H9 (cell line): ENCODE results near the gene DCTN3. TPM values are rescaled to one million over a fixed set of nuclear protein-coding genes. Genes with fewer than 3 reads are reported as not detected.
A peak's percentile ranks its signal among the peaks of the same experiment; 100 is the strongest.

ENCODE experiments used
- DNase-seq: peaks from one replicate; pipeline ENCODE4 v3.0.0-alpha.2; 2017
- H2AFZ ChIP-seq: one replicate; pipeline ENCODE4 v1.6.1; 2013; ENCODE audit warnings: mild to moderate bottlenecking, low read length, control low read depth, moderate library complexity
- H2AK5ac ChIP-seq: 2 replicates; pipeline ENCODE4 v1.6.1; 2013; ENCODE audit warnings: low read length, control low read depth, mixed read lengths; ENCODE audit not compliant: insufficient read length
- H2BK120ac ChIP-seq: one replicate; pipeline ENCODE4 v1.6.1; 2013; ENCODE audit warnings: low read depth, mild to moderate bottlenecking, low read length, control low read depth, inconsistent platforms; ENCODE audit not compliant: poor library complexity, severe bottlenecking
- H2BK12ac ChIP-seq: 2 replicates; pipeline ENCODE4 v1.6.1; 2013; ENCODE audit warnings: low read length, control low read depth, mixed read lengths, low read depth; ENCODE audit not compliant: insufficient read length
- H2BK15ac ChIP-seq: 2 replicates; pipeline ENCODE4 v1.6.1; 2013; ENCODE audit warnings: low read depth, low read length, control low read depth
- H2BK20ac ChIP-seq: one replicate; pipeline ENCODE4 v1.6.1; 2013; ENCODE audit warnings: low read depth, mild to moderate bottlenecking, low read length, control low read depth, inconsistent platforms; ENCODE audit not compliant: poor library complexity, severe bottlenecking
- H2BK5ac ChIP-seq: 2 replicates; pipeline ENCODE4 v1.6.1; 2013; ENCODE audit warnings: low read length, control low read depth, mixed read lengths; ENCODE audit not compliant: insufficient read length
- H3K14ac ChIP-seq: 2 replicates; pipeline ENCODE4 v1.6.1; 2013; ENCODE audit warnings: low read length, control low read depth; ENCODE audit not compliant: insufficient read depth
- H3K18ac ChIP-seq: 2 replicates; pipeline ENCODE4 v1.6.1; 2013; ENCODE audit warnings: low read depth, mild to moderate bottlenecking, mixed read lengths, low read length, control low read depth; ENCODE audit not compliant: insufficient read length
- H3K23ac ChIP-seq: 2 replicates; pipeline ENCODE4 v1.6.1; 2013; ENCODE audit warnings: low read length, control low read depth, mixed read lengths, low read depth; ENCODE audit not compliant: insufficient read length
- H3K23me2 ChIP-seq: 2 replicates; pipeline ENCODE4 v1.6.1; 2013; ENCODE audit warnings: low read depth, mild to moderate bottlenecking, mixed read lengths, low read length, control low read depth; ENCODE audit not compliant: insufficient read length, poor library complexity, severe bottlenecking
- H3K27ac ChIP-seq: 2 replicates; pipeline ENCODE4 v1.5.1; 2013; ENCODE audit warnings: low read length, control low read depth, mixed read lengths, low read depth; ENCODE audit not compliant: insufficient read length
- H3K27me3 ChIP-seq: 2 replicates; pipeline ENCODE4 v1.6.1; 2013; ENCODE audit warnings: low read length, control low read depth, inconsistent platforms; ENCODE audit not compliant: insufficient read depth
- H3K4ac ChIP-seq: 2 replicates; pipeline ENCODE4 v1.6.1; 2013; ENCODE audit warnings: low read depth, mild to moderate bottlenecking, control low read depth, inconsistent platforms, low read length, moderate library complexity
- H3K4me1 ChIP-seq: 2 replicates; pipeline ENCODE4 v1.6.1; 2013; ENCODE audit warnings: low read length, control low read depth, inconsistent platforms; ENCODE audit not compliant: insufficient read depth
- H3K4me2 ChIP-seq: 2 replicates; pipeline ENCODE4 v1.6.1; 2013; ENCODE audit warnings: low read length, control low read depth, mixed read lengths; ENCODE audit not compliant: insufficient read length, insufficient read depth
- H3K56ac ChIP-seq: 2 replicates; pipeline ENCODE4 v1.6.1; 2013; ENCODE audit warnings: low read depth, mild to moderate bottlenecking, mixed read lengths, low read length, control low read depth; ENCODE audit not compliant: insufficient read length
- H3K79me1 ChIP-seq: 2 replicates; pipeline ENCODE4 v1.6.1; 2013; ENCODE audit warnings: low read depth, mild to moderate bottlenecking, moderate library complexity, low read length, control low read depth, inconsistent platforms; ENCODE audit not compliant: insufficient read depth, poor library complexity, severe bottlenecking
- H3K79me2 ChIP-seq: 2 replicates; pipeline ENCODE4 v1.6.1; 2013; ENCODE audit warnings: low read length, control low read depth, inconsistent platforms; ENCODE audit not compliant: insufficient read depth
- H3K9ac ChIP-seq: 2 replicates; pipeline ENCODE4 v1.6.1; 2013; ENCODE audit warnings: low read length, control low read depth, mixed read lengths; ENCODE audit not compliant: insufficient read length; ENCODE audit errors: extremely low read depth
- H3K9me3 ChIP-seq: one replicate; pipeline ENCODE4 v1.6.1; 2013; ENCODE audit warnings: low read depth, low read length, inconsistent platforms; ENCODE audit not compliant: control insufficient read depth
- H3T11ph ChIP-seq: one replicate; pipeline ENCODE4 v1.6.1; 2013; ENCODE audit warnings: mild to moderate bottlenecking, low read length, control low read depth, inconsistent platforms
- H4K20me1 ChIP-seq: one replicate; pipeline ENCODE4 v1.6.1; 2013; ENCODE audit not compliant: control insufficient read depth, insufficient read length, insufficient read depth
- H4K5ac ChIP-seq: 2 replicates; pipeline ENCODE4 v1.6.1; 2013; ENCODE audit warnings: low read depth, mild to moderate bottlenecking, mixed read lengths, low read length, control low read depth; ENCODE audit not compliant: insufficient read length
- H4K8ac ChIP-seq: replicated peaks from 2 replicates; pipeline ENCODE4 v1.6.1; 2013; ENCODE audit warnings: low read length, control low read depth, mixed read lengths, low read depth; ENCODE audit not compliant: insufficient read length
- H4K91ac ChIP-seq: 2 replicates; pipeline ENCODE4 v1.6.1; 2013; ENCODE audit warnings: low read depth, mild to moderate bottlenecking, moderate library complexity, mixed read lengths, low read length, control low read depth; ENCODE audit not compliant: insufficient read length
- H3K27ac Mint-ChIP-seq, 3 experiments: 2 replicates in 2 of 3; 3 replicates in 1 of 3; pipeline ENCODE4 v1.8.0; 2020 to 2021; ENCODE audit warnings: mixed read lengths in 3 of 3, mild to moderate bottlenecking in 1 of 3, moderate library complexity in 1 of 3
- H3K27me3 Mint-ChIP-seq: 2 replicates; pipeline ENCODE4 v1.8.0; 2021; ENCODE audit warnings: low read depth, mild to moderate bottlenecking, moderate library complexity, mixed read lengths
- H3K36me3 Mint-ChIP-seq, 3 experiments: 2 replicates in 2 of 3; 3 replicates in 1 of 3; pipeline ENCODE4 v1.8.0; 2020 to 2021; ENCODE audit warnings: low read depth in 3 of 3, mixed read lengths in 3 of 3; ENCODE audit not compliant: insufficient read depth in 1 of 3
- H3K4me1 Mint-ChIP-seq, 2 experiments: 2 replicates each; pipeline ENCODE4 v1.8.0; 2020; ENCODE audit warnings: mixed read lengths in 2 of 2
- H3K4me3 Mint-ChIP-seq, 2 experiments: 2 replicates in 1 of 2; 3 replicates in 1 of 2; pipeline ENCODE4 v1.8.0; 2020 to 2021; ENCODE audit warnings: mild to moderate bottlenecking in 2 of 2, mixed read lengths in 2 of 2, moderate library complexity in 1 of 2
- H3K9me3 Mint-ChIP-seq, 2 experiments: 2 replicates in 1 of 2; 3 replicates in 1 of 2; pipeline ENCODE4 v1.8.0; 2020; ENCODE audit warnings: mild to moderate bottlenecking in 2 of 2, mixed read lengths in 2 of 2, moderate library complexity in 1 of 2
- WGBS: extraction: QIAGEN DNeasy Blood & Tissue Kit; methylation state at CpG from one replicate; pipeline ENCODE4 v1.1.7; 2013; ENCODE audit warnings: missing lambda C conversion rate, low lambda C conversion rate, mixed read lengths; ENCODE audit not compliant: insufficient read length; ENCODE audit errors: extremely low coverage; 5-methylcytosine and 5-hydroxymethylcytosine counted together
- total RNA-seq: library from RNA; stranded (reverse); gene quantifications from 2 replicates; pipeline ENCODE4 v1.2.1, GENCODE V29; 2021
- TF ChIP-seq, protein P1 (sequence below): fragments of 200-600 bp; sonication (generic); conservative IDR thresholded peaks from 3 replicates; pipeline ENCODE4 v1.8.0; 2021; ENCODE audit warnings: antibody characterized with exemption, mild to moderate bottlenecking

DCTN3 gene
- total RNA-seq, 1 experiment from 2014 or later: 40.0 TPM

DNA sequence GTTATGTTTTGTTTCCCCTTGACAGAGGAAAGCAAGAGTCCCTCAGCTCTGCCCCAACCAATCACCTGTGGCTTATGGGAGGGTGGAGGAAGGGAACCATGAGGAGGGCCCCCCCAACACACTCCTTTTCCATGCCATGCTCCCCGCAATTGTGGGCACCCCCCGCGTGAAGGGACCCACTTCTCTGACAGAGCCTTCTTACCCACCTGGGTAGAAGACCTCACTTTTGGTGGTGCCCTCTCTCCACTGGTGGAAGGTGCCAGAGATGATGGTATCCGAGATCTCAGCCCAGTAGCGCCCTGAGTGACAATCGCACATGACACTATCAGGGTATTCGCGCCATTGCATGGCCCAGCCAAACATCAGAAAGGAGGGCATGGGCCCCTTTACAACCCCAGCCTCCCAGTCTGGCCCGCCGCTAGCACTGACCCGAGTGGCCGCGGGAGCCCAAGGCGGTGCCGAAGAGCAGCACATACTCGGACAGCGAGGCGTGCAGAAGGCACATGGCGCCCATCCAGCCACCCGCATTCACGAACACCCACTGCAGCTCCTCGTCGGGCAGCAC lies 16.6 kb upstream of the DCTN3 start:
- Histone ChIP-seq H4K5ac (no peak overlapping the region), H2AFZ (no peak overlapping the region), H2BK20ac (no peak overlapping the region), H2BK120ac (no peak overlapping the region), H3K56ac (no peak overlapping the region), H2BK15ac (no peak overlapping the region), H3K4me1 (peaks cover 4% of the 10 kb centered on the region; the same call in 1 of the 2 replicates), H3T11ph (no peak overlapping the region), H3K9me3 (no peaks in the 10 kb centered on the region), H3K79me2 (no peaks in the 10 kb centered on the region; the same call in 1 of the 2 replicates), H3K18ac (peak overlapping the region; percentile 36), H3K14ac (peak overlapping the region; percentile 85), H3K79me1 (no peaks in the 10 kb centered on the region), H3K4ac (no peak overlapping the region), H3K23ac (no peak overlapping the region), H3K27me3 (no peaks in the 10 kb centered on the region), H4K20me1 (no peaks in the 10 kb centered on the region), H2BK5ac (no peak overlapping the region), H3K23me2 (peaks cover 11% of the 10 kb centered on the region), H4K8ac (no peak overlapping the region), H2AK5ac (no peak overlapping the region), H3K9ac (peak overlapping the region; percentile 54), H3K4me2 (peak overlapping the region; percentile 75), H2BK12ac (no peak overlapping the region), H3K27ac (no peak overlapping the region), H4K91ac (no peak overlapping the region)
- DNase-seq: no peak
- Mint-ChIP-seq H3K36me3 (peaks cover 2 to 15% (median 10%) of the 10 kb centered on the region in 3 experiments; a peak in 6 of 7 replicates), H3K9me3 (no peaks in the 10 kb centered on the region), H3K27ac (peak overlapping the region in 1 of 3 experiments; percentile 44; a peak in 1 of 7 replicates), H3K4me1 (peaks cover 17 to 27% of the 10 kb centered on the region in 2 experiments), H3K27me3 (peaks cover 21% of the 10 kb centered on the region), H3K4me3 (peak overlapping the region; percentile 87 to 89)
- WGBS: no CpG with 5 or more reads among the region's 23 CpGs
- TF ChIP-seq, protein P1, sequence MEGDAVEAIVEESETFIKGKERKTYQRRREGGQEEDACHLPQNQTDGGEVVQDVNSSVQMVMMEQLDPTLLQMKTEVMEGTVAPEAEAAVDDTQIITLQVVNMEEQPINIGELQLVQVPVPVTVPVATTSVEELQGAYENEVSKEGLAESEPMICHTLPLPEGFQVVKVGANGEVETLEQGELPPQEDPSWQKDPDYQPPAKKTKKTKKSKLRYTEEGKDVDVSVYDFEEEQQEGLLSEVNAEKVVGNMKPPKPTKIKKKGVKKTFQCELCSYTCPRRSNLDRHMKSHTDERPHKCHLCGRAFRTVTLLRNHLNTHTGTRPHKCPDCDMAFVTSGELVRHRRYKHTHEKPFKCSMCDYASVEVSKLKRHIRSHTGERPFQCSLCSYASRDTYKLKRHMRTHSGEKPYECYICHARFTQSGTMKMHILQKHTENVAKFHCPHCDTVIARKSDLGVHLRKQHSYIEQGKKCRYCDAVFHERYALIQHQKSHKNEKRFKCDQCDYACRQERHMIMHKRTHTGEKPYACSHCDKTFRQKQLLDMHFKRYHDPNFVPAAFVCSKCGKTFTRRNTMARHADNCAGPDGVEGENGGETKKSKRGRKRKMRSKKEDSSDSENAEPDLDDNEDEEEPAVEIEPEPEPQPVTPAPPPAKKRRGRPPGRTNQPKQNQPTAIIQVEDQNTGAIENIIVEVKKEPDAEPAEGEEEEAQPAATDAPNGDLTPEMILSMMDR: no peak
